Esophagus muscularis mucosa (tissue), 4 donors: ENCODE measurements around the gene HS6ST3. TPM values are rescaled to one million over a fixed set of nuclear protein-coding genes. Genes with fewer than 3 reads are reported as not detected.

Source experiments
- DNase-seq: peaks from one replicate; pipeline ENCODE4 v3.0.0-alpha.2; 2017; ENCODE audit errors: extremely low spot score
- H3K27ac ChIP-seq, 4 donors: fragments of 200-600 bp; sonication (generic); replicated peaks in 1 of 4; 1 replicate in 3 of 4; 2 replicates in 1 of 4; pipeline ENCODE4 v1.5.1; 2016 to 2019; ENCODE audit warnings: mild to moderate bottlenecking in 1 of 4
- H3K27me3 ChIP-seq, 4 donors: fragments of 200-600 bp; sonication (generic); one replicate each; pipeline versions ENCODE4 v1.5.1 to v1.6.0; 2016 to 2019
- H3K36me3 ChIP-seq, 4 donors: fragments of 200-600 bp; sonication (generic); one replicate each; pipeline ENCODE4 v1.5.1; 2016 to 2019
- H3K4me1 ChIP-seq, 4 donors: fragments of 200-600 bp; sonication (generic); one replicate each; pipeline ENCODE4 v1.5.1; 2016 to 2019
- H3K4me3 ChIP-seq, 4 donors: fragments of 200-600 bp; sonication (generic); 1 replicate in 2 of 4; 2 replicates in 2 of 4; pipeline ENCODE4 v1.5.1; 2016 to 2019; ENCODE audit warnings: mild to moderate bottlenecking in 4 of 4, moderate library complexity in 1 of 4
- H3K9me3 ChIP-seq, 4 donors: fragments of 200-600 bp; sonication (generic); 1 replicate in 3 of 4; 2 replicates in 1 of 4; pipeline ENCODE4 v1.5.1; 2016 to 2019
- EP300 ChIP-seq: sonication (generic); formaldehyde crosslinking; IDR thresholded peaks from one replicate; pipeline ENCODE4 v1.6.1; 2017; ENCODE audit warnings: antibody characterized with exemption
- POLR2A ChIP-seq: fragments of 450-650 bp; IDR thresholded peaks from one replicate; pipeline ENCODE4 v1.6.1; 2017; ENCODE audit warnings: antibody characterized with exemption, moderate library complexity, mild to moderate bottlenecking, low read depth
- POLR2AphosphoS5 ChIP-seq, 2 donors: sonication (generic); formaldehyde crosslinking; IDR thresholded peaks; one replicate each; pipeline ENCODE4 v1.6.1; 2017; ENCODE audit warnings: antibody characterized with exemption in 2 of 2
- WGBS: methylation state at CpG from one replicate; pipeline ENCODE4 v1.1.5; 2018; 5-methylcytosine and 5-hydroxymethylcytosine counted together
- intact Hi-C: fragments of 100-400 bp; cut with DNase I; formaldehyde crosslinking; loops from one replicate; pipeline ENCODE4 v1.15.1; 2023
- total RNA-seq, 4 donors: library from RNA; depleted of rRNA; stranded (reverse); fragments of >200 nt; gene quantifications; one replicate each; pipeline versions ENCODE4 v1.1.0 to v1.2.1, GENCODE V29; 2016
- TF ChIP-seq, protein P1 (sequence below), 3 experiments: fragments of 200-600 bp in 2 of 3; fragments of 450-650 bp in 1 of 3; sonication (generic) in 2 of 3; IDR thresholded peaks; one replicate each; pipeline ENCODE4 v1.5.1; 2017 to 2019; ENCODE audit warnings: antibody characterized with exemption in 3 of 3, mild to moderate bottlenecking in 2 of 3, moderate library complexity in 1 of 3

HS6ST3 gene
- total RNA-seq, 4 donors from 2014 or later: 4.6 to 12.4 (median 7.9) TPM

DNA sequence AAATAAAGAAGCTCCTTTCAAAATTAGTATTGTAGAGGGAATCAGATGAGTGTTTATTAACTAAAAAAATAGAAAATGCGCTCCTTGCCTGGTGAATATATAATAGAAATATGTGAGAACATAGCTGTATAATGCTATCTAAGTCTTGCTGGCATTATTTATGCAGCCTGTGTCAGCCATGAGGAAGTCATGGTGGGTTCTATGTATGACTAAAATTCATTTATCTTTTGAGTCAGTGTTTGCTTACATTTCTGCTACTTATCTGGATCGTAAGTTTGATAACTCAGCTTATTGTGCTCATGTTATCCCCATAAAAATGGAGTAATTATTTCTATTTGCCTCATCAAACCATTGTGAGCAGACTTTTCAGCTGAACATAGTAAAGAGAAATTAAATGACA, 455.1 kb downstream of the HS6ST3 start:
- Histone ChIP-seq H3K36me3 (no peaks in the 10 kb centered on the region), H3K9me3 (no peaks in the 10 kb centered on the region), H3K27ac (no peak overlapping the region), H3K4me1 (no peaks in the 10 kb centered on the region), H3K4me3 (no peak overlapping the region), H3K27me3 (no peaks in the 10 kb centered on the region)
- TF ChIP-seq POLR2A (no peak), EP300 (no peak), POLR2AphosphoS5 (IDR thresholded peaks at IDR 0.05) (no peak)
- TF ChIP-seq, protein P1, sequence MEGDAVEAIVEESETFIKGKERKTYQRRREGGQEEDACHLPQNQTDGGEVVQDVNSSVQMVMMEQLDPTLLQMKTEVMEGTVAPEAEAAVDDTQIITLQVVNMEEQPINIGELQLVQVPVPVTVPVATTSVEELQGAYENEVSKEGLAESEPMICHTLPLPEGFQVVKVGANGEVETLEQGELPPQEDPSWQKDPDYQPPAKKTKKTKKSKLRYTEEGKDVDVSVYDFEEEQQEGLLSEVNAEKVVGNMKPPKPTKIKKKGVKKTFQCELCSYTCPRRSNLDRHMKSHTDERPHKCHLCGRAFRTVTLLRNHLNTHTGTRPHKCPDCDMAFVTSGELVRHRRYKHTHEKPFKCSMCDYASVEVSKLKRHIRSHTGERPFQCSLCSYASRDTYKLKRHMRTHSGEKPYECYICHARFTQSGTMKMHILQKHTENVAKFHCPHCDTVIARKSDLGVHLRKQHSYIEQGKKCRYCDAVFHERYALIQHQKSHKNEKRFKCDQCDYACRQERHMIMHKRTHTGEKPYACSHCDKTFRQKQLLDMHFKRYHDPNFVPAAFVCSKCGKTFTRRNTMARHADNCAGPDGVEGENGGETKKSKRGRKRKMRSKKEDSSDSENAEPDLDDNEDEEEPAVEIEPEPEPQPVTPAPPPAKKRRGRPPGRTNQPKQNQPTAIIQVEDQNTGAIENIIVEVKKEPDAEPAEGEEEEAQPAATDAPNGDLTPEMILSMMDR (IDR thresholded peaks at IDR 0.05): no peak
- intact Hi-C loops: no loop called here
- WGBS: 70% methylated on average over 2 of the region's 2 CpGs
- DNase-seq: no peak

DNA sequence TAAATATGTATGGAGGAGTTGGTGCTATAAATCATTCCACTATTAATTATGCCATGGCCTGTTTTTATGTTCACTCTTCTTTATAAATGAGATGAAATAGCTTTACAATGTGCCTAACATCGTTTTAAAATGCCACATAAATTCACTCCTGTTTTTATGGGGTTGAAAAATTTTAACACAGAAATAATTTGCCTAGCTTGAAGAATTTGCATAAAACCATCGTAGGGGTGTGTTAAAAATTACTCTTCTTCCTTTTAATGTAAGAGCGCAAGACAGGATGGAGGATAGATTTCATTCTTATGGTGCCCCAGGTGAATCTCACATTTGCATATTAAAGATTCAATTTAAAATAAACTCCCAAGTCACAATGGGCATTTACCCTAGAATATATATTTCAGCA, 456.6 kb downstream of the HS6ST3 start:
- WGBS: 86% methylated on average over 3 of the region's 3 CpGs
- no peaks in the 10 kb centered on the region for H3K36me3 ChIP-seq
- no peak for DNase-seq
- H3K9me3 ChIP-seq: no peaks in the 10 kb centered on the region
- TF ChIP-seq, protein P1 (IDR thresholded peaks at IDR 0.05): no peak
- TF ChIP-seq EP300 (no peak), POLR2AphosphoS5 (IDR thresholded peaks at IDR 0.05) (no peak), POLR2A (no peak)
- H3K4me3 ChIP-seq: no peak overlapping the region
- H3K27ac ChIP-seq: no peak overlapping the region
- H3K4me1 ChIP-seq: no peaks in the 10 kb centered on the region
- H3K27me3 ChIP-seq: no peaks in the 10 kb centered on the region
- intact Hi-C loops: no loop called here

DNA sequence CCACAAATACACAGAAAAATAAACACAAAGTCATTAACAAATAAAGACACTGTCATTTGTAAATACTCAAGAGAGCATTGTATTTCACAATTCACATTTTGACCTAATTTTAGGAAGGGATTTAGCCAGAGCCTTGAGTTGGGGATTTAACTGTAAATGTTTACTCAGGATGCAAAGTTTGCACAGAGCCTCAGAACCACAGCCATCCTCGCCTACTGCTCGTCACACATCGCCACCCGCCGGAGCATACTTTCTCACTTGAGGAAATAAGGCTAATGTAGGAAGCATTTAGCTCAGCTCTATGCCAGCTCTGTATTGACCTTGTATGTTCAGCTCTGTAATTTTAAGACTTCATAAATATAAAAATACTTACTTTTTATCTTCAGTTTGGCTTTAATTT, 461.6 kb downstream of the HS6ST3 start:
- no peak for TF ChIP-seq POLR2A
- WGBS: 45% methylated on average over 5 of the region's 5 CpGs
- Histone ChIP-seq H3K27me3 (no peaks in the 10 kb centered on the region), H3K9me3 (no peaks in the 10 kb centered on the region), H3K4me3 (no peak overlapping the region), H3K36me3 (no peaks in the 10 kb centered on the region), H3K4me1 (no peaks in the 10 kb centered on the region), H3K27ac (no peak overlapping the region)
- intact Hi-C loops: no loop called here
- DNase-seq: no peak

DNA sequence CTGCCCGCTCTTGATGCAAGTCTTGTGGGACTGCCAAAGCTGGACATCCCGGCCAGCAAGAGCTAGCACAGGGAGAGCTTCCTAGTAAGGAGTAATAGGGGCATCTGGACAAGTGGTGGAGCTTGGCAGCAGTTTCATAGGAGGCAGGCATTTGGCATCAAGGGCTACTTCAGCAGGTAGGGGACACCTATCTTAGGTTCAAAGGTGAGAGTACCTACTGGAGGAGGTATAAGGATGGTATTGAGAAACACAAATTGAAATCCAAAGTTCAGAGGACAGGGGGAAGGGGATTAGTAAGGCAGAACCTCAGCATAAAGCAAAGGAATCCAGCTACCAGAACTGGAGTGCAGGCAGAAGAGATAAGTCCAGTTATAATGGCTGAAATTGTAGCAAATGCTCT, 462.7 kb downstream of the HS6ST3 start:
- 60% methylated on average over 1 of the region's 2 CpGs for WGBS
- TF ChIP-seq, protein P1 (IDR thresholded peaks at IDR 0.05): no peak
- Histone ChIP-seq H3K9me3 (no peaks in the 10 kb centered on the region), H3K27ac (no peak overlapping the region), H3K4me1 (no peaks in the 10 kb centered on the region), H3K36me3 (no peaks in the 10 kb centered on the region), H3K27me3 (no peaks in the 10 kb centered on the region), H3K4me3 (no peak overlapping the region)
- intact Hi-C loops: no loop called here
- no peak for DNase-seq

DNA sequence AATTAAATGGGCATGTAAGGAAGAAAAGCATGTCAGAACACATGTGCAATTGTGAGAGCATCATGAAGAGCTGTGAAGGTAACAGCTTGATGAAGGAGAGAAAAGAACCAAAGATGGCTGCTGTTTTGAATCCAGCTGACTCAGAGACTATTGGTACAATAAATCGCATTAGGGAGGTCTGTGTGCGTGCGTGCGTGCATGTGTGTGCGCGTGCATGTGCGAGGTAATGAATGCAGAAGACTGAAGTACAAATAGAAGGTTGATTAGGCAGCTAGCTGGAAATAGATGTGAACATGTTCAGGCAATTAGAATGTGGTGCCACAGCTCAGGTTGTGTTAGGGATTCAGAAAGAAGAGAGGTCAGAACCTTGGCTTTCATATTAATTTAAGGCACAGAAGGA, 463.9 kb downstream of the HS6ST3 start:
- 85% methylated on average over 7 of the region's 7 CpGs for WGBS
- TF ChIP-seq EP300: no peak
- TF ChIP-seq POLR2AphosphoS5 (IDR thresholded peaks at IDR 0.05): no peak
- TF ChIP-seq POLR2A: no peak
- Histone ChIP-seq H3K27ac (no peak overlapping the region), H3K9me3 (no peaks in the 10 kb centered on the region), H3K4me1 (no peaks in the 10 kb centered on the region), H3K4me3 (no peak overlapping the region), H3K27me3 (no peaks in the 10 kb centered on the region), H3K36me3 (no peaks in the 10 kb centered on the region)
- DNase-seq: no peak
- intact Hi-C loops: no loop called here

DNA sequence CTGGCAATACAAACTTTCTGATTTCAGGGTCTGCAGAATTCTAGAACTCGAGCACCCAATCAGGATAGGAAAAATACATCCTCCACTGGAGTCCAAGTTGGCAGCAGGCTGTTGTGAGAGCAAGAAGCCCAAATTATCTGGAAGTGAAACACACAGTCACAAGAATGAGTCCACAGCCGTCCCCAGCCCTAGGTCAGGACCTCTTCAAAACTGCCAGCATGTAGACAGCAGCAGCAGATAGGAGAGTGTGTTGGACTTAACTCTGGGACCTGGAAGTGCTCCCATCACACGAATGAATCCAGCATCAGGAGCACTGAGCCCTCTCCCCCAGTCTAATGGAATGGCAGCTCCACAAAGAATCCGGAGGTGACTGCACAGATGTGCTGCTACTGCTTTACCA, 483.7 kb downstream of the HS6ST3 start:
- WGBS: 91% methylated on average over 3 of the region's 4 CpGs
- H3K36me3 ChIP-seq: no peaks in the 10 kb centered on the region
- H3K27ac ChIP-seq: no peak overlapping the region
- H3K4me3 ChIP-seq: no peak overlapping the region
- no peaks in the 10 kb centered on the region for H3K27me3 ChIP-seq
- no peak for DNase-seq
- H3K9me3 ChIP-seq: no peaks in the 10 kb centered on the region
- no peak for TF ChIP-seq POLR2A
- H3K4me1 ChIP-seq: no peaks in the 10 kb centered on the region
- intact Hi-C loops: no loop called here
